Fibroblast of the aortic adventitia (primary cell): ENCODE data around the gene RNF223. TPM values are rescaled to one million over a fixed set of nuclear protein-coding genes. Genes with fewer than 3 reads are reported as not detected.

Source experiments
- DNase-seq: peaks from one replicate; pipeline ENCODE4 v3.0.0-alpha.2; 2010; ENCODE audit warnings: low read depth
- H3K4me3 ChIP-seq: 2 replicates; pipeline ENCODE4 v1.5.1; 2011; ENCODE audit warnings: low read depth, mild to moderate bottlenecking, control low read depth, low read length, moderate library complexity
- total RNA-seq: library from RNA; depleted of rRNA; stranded (reverse); fragments of >200 nt; gene quantifications from 2 replicates; pipeline ENCODE4 v1.2.3, GENCODE V29; 2012; ENCODE audit warnings: low replicate concordance
- TF ChIP-seq, protein P1 (sequence below): IDR thresholded peaks from 2 replicates; pipeline ENCODE4 v1.5.1; 2011; ENCODE audit warnings: mild to moderate bottlenecking, low read length, control low read depth, inconsistent platforms; ENCODE audit not compliant: insufficient read depth

RNF223 gene
- total RNA-seq, 1 donor: not detected

DNA sequence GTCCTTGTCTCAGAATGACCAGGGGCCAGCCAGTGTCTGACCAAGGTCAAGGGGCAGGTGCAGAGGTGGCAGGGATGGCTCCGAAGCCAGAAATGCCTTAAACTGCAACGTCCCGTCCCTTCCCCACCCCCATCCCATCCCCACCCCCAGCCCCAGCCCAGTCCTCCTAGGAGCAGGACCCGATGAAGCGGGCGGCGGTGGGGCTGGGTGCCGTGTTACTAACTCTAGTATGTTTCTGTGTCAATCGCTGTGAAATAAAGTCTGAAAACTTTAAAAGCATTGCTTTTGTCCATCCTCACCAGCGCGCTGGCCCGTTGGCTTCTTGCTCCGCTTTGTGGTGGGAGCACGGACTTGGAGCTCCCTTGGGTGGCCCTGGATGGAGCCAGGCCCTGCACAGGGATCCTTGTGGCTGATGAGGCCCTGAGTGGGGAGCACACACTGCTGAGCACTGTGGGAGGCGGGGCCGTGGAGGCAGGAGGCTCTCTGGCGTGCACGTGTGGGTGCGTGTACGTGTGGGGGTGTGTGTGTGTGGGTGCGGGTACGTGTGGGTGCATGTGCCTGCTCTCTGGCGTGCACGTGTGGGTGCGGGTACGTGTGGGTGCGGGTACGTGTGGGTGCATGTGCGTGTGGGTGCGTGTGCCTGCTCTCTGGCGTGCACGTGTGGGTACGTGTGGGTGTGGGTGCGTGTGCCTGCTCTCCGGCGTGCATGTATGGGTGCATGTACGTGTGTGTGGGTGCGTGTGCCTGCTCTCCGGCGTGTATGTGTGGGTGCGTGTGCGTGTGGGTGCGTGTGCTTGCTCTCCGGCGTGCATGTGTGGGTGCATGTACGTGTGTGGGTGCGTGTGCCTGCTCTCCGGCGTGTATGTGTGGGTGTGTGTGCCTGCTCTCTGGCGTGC lies 18.0 kb downstream of the RNF223 start:
- H3K4me3 ChIP-seq: no peak overlapping the region
- TF ChIP-seq, protein P1, sequence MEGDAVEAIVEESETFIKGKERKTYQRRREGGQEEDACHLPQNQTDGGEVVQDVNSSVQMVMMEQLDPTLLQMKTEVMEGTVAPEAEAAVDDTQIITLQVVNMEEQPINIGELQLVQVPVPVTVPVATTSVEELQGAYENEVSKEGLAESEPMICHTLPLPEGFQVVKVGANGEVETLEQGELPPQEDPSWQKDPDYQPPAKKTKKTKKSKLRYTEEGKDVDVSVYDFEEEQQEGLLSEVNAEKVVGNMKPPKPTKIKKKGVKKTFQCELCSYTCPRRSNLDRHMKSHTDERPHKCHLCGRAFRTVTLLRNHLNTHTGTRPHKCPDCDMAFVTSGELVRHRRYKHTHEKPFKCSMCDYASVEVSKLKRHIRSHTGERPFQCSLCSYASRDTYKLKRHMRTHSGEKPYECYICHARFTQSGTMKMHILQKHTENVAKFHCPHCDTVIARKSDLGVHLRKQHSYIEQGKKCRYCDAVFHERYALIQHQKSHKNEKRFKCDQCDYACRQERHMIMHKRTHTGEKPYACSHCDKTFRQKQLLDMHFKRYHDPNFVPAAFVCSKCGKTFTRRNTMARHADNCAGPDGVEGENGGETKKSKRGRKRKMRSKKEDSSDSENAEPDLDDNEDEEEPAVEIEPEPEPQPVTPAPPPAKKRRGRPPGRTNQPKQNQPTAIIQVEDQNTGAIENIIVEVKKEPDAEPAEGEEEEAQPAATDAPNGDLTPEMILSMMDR: no peak
- DNase-seq: no peak

- TF ChIP-seq, protein P1: no peak
Measured at GRCh38 chr1:1054971-1055370, 19.1 kb downstream of the RNF223 start.

DNA sequence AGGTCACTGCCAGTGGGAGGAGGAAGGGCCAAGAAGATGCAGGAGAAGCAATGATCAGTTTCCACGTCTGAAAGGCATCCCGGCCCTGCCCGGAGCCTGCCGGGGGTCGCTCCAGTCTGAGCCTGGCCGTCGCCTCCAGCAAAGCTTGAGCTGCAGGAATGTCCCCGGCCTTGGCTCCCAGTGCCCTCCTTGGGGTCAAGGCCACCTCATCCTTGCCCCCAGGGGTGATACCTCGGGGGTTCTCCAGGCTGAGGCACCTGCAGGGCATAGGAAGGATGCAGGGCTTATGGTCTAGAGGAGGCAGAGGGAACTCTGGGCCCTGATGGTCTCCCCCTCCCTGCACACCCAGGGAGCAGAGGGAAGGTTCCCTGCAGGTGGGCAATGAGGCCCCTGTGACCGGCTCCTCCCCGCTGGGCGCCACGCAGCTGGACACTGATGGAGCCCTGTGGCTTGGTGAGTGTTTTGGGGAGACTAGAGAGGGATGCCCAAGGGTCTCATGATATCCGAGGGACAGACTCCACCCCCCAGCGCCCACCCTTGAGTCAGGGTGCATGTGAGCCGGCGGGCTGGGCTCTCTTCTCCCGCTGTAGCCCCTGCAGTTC lies 19.9 kb downstream of the RNF223 start:
- H3K4me3 ChIP-seq: no peak overlapping the region
- TF ChIP-seq, protein P1: no peak
- DNase-seq: no peak

More at GRCh38 chr1:1054971-1055370, 19.1 kb downstream of the RNF223 start:
- H3K4me3 ChIP-seq: no peak overlapping the region
- no peak for DNase-seq

DNA sequence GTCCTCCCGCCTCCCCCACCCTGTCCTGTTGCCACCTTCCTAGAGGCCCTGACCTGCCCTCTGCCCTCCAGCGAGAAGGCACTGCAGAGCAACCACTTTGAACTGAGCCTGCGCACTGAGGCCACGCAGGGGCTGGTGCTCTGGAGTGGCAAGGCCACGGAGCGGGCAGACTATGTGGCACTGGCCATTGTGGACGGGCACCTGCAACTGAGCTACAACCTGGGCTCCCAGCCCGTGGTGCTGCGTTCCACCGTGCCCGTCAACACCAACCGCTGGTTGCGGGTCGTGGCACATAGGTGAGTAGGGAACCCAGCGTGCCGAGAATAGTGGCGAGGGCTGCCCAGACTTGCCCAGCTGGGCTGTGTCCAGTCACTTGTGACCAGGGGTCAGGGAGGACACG lies 20.4 kb downstream of the RNF223 start:
- TF ChIP-seq, protein P1: no peak
- DNase-seq: no peak
- H3K4me3 ChIP-seq: no peak overlapping the region

- no peak for DNase-seq
- H3K4me3 ChIP-seq: no peak overlapping the region
- TF ChIP-seq, protein P1: no peak
Measured at GRCh38 chr1:1053022-1053421, 21.1 kb downstream of the RNF223 start.

DNA sequence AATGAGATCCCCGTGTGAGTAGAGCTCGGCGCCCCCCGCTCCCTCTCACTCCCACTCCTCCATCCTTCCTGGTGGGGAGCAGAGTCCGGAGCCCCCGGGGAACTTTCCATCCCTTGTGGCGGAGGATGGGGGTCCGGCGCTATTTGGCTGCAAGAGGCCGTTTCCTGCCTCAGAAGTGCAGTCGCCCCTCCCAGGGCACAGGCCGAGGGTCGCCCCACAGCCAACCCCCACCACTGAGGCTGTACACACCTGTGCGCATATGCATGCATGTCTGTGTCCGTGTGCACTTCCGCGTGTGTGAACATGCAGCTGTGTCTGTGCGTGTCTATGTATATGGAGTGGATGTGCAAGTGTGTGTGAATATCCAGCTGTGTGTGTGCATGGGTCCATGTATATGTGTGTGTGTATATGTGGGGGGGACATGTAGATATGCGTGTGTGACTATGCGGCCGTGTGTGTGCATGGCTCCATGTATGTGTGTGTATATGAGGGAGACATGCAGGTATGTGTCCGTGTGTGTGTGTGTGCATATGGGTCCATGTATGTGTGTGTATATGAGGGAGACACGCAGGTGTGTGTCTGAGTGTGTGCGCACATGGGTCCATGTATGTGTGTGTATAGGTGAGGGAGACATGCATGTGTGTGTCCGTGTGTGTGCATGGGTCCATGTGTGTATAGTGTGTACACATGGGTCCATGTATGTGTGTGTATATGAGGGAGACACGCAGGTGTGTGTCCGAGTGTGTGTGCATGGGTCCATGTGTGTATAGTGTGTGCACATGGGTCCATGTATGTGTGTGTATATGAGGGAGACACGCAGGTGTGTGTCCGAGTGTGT lies 21.9 kb downstream of the RNF223 start:
- H3K4me3 ChIP-seq: no peak overlapping the region
- DNase-seq: no peak
- TF ChIP-seq, protein P1: no peak
